Tibial artery (tissue), 4 donors: ENCODE data around the gene GOSR2.

Experiments
- DNase-seq, 2 donors: peaks; one replicate each; pipeline ENCODE4 v3.0.0-alpha.2; 2019
- H3K27ac ChIP-seq, 2 donors: fragments of 200-600 bp; sonication (generic) in 1 of 2; 1 replicate in 1 of 2; 2 replicates in 1 of 2; pipeline ENCODE4 v1.5.1; 2018 to 2019; ENCODE audit warnings: mild to moderate bottlenecking in 1 of 2
- H3K27me3 ChIP-seq, 2 donors: fragments of 200-600 bp; sonication (generic) in 1 of 2; one replicate each; pipeline versions ENCODE4 v1.5.1 to v1.6.0; 2016 to 2019
- H3K36me3 ChIP-seq, 3 donors: fragments of 200-600 bp; sonication (generic) in 2 of 3; one replicate each; pipeline ENCODE4 v1.5.1; 2016 to 2019; ENCODE audit warnings: mild to moderate bottlenecking in 2 of 3
- H3K4me1 ChIP-seq, 4 donors: fragments of 200-600 bp; sonication (generic) in 2 of 4; 1 replicate in 3 of 4; 2 replicates in 1 of 4; pipeline ENCODE4 v1.5.1; 2016 to 2019
- H3K4me3 ChIP-seq, 2 donors: fragments of 200-600 bp; sonication (generic) in 1 of 2; 1 replicate in 1 of 2; 2 replicates in 1 of 2; pipeline ENCODE4 v1.5.1; 2018 to 2019; ENCODE audit warnings: mild to moderate bottlenecking in 2 of 2
- H3K9me3 ChIP-seq, 3 donors: fragments of 200-600 bp; sonication (generic) in 1 of 3; one replicate each; pipeline ENCODE4 v1.5.1; 2016 to 2019
- CTCF ChIP-seq, 2 experiments: fragments of 200-600 bp in 1 of 2; fragments of 450-650 bp in 1 of 2; IDR thresholded peaks; one replicate each; pipeline ENCODE4 v1.5.1; 2017 to 2019; ENCODE audit warnings: antibody characterized with exemption in 2 of 2, mild to moderate bottlenecking in 1 of 2, moderate library complexity in 1 of 2
- intact Hi-C: fragments of 100-400 bp; cut with DNase I; formaldehyde crosslinking; loops from one replicate; pipeline ENCODE4 v1.15.0; 2023; ENCODE audit warnings: low total_unique reads

Gene GOSR2

GRCh38 chr17:46898860-46899259 is 24.1 kb upstream of the GOSR2 start:
- no peak for DNase-seq
- H3K4me3 ChIP-seq, result no peak overlapping the region

GRCh38 chr17:46901291-46901690 is 21.7 kb upstream of the GOSR2 start:
- Histone ChIP-seq H3K9me3 (peaks cover 0 to 8% (median 0%) of the 10 kb centered on the region in 3 donors), H3K27me3 (peaks cover 0 to 13% of the 10 kb centered on the region in 2 donors), H3K36me3 (no peaks in the 10 kb centered on the region), H3K4me3 (no peak overlapping the region), H3K4me1 (no peaks in the 10 kb centered on the region), H3K27ac (no peak overlapping the region)
- intact Hi-C loops, result no loop called here
- no peak for TF ChIP-seq CTCF (IDR thresholded peaks at IDR 0.05)
- no peak for DNase-seq

More at GRCh38 chr17:46898860-46899259, 24.1 kb upstream of the GOSR2 start:
- no peak overlapping the region for H3K27ac ChIP-seq
- intact Hi-C loops, result no loop called here
- TF ChIP-seq CTCF (IDR thresholded peaks at IDR 0.05), result no peak
- H3K9me3 ChIP-seq, result peaks cover 0 to 8% (median 0%) of the 10 kb centered on the region in 3 donors
- no peaks in the 10 kb centered on the region for H3K36me3 ChIP-seq
- no peaks in the 10 kb centered on the region for H3K4me1 ChIP-seq
- peaks cover 0 to 23% of the 10 kb centered on the region in 2 donors for H3K27me3 ChIP-seq

- DNase-seq, result no peak
- Histone ChIP-seq H3K27me3 (peaks cover 0 to 20% of the 10 kb centered on the region in 2 donors), H3K36me3 (no peaks in the 10 kb centered on the region), H3K9me3 (peaks cover 0 to under 1% (median 0%) of the 10 kb centered on the region in 3 donors), H3K27ac (no peak overlapping the region), H3K4me1 (no peaks in the 10 kb centered on the region), H3K4me3 (no peak overlapping the region)
- intact Hi-C loops, result no loop called here
- TF ChIP-seq CTCF (IDR thresholded peaks at IDR 0.05), result no peak
These were observed 18.9 kb upstream of the GOSR2 start for GRCh38 chr17:46903762-46904672.

- intact Hi-C loops, result no loop called here
- Histone ChIP-seq H3K4me1 (no peaks in the 10 kb centered on the region), H3K27ac (no peak overlapping the region), H3K36me3 (no peaks in the 10 kb centered on the region), H3K27me3 (peaks cover 0 to 36% of the 10 kb centered on the region in 2 donors), H3K9me3 (no peaks in the 10 kb centered on the region), H3K4me3 (no peak overlapping the region)
- TF ChIP-seq CTCF (IDR thresholded peaks at IDR 0.05), result no peak
- DNase-seq, result no peak
These were observed 14.8 kb upstream of the GOSR2 start for GRCh38 chr17:46908068-46908737.

GRCh38 chr17:46910179-46910927 is 12.6 kb upstream of the GOSR2 start:
- intact Hi-C loops, result no loop called here
- no peaks in the 10 kb centered on the region for H3K9me3 ChIP-seq
- peaks cover 0 to 36% of the 10 kb centered on the region in 2 donors for H3K27me3 ChIP-seq
- DNase-seq, result no peak
- no peak overlapping the region for H3K27ac ChIP-seq
- no peaks in the 10 kb centered on the region for H3K36me3 ChIP-seq
- no peak for TF ChIP-seq CTCF (IDR thresholded peaks at IDR 0.05)
- H3K4me1 ChIP-seq, result no peaks in the 10 kb centered on the region
- H3K4me3 ChIP-seq, result no peak overlapping the region
